ENCODE measurements around the gene MTHFD1L.

The MTHFD1L gene

GRCh38 chr6:150931405-150931804 lies 65.9 kb downstream of the MTHFD1L start:
- no peak for DNase-seq (ENCODE audit: low read depth, low spot score)
- Histone ChIP-seq H3K9me3 (ENCODE audit: control insufficient read depth, insufficient read depth, low read length) (no peaks in the 10 kb centered on the region), H3K4me1 (ENCODE audit: control insufficient read depth, insufficient read depth, low read length) (no peaks in the 10 kb centered on the region), H3K27me3 (ENCODE audit: control insufficient read depth, insufficient read depth, low read length) (no peaks in the 10 kb centered on the region; the same call in 1 of the 2 replicates), H3K27ac (ENCODE audit: low read length) (no peak overlapping the region), H3K36me3 (ENCODE audit: control insufficient read depth, insufficient read depth, low read length) (no peaks in the 10 kb centered on the region; the same call in 1 of the 2 replicates), H3K4me3 (ENCODE audit: low read length) (no peak overlapping the region)
- WGBS (ENCODE audit: insufficient coverage, insufficient read length): no CpG with 5 or more reads among the region's 1 CpG

GRCh38 chr6:150932996-150933395 lies 67.5 kb downstream of the MTHFD1L start:
- H3K36me3 ChIP-seq (ENCODE audit: control insufficient read depth, insufficient read depth, low read length): no peaks in the 10 kb centered on the region; the same call in 1 of the 2 replicates
- WGBS (ENCODE audit: insufficient coverage, insufficient read length): no CpG with 5 or more reads among the region's 3 CpGs

GRCh38 chr6:150934380-150934779 lies 68.9 kb downstream of the MTHFD1L start:
- H3K27ac ChIP-seq (ENCODE audit: low read length): no peak overlapping the region
- no peaks in the 10 kb centered on the region for H3K9me3 ChIP-seq (ENCODE audit: control insufficient read depth, insufficient read depth, low read length)

More at GRCh38 chr6:150932996-150933395, 67.5 kb downstream of the MTHFD1L start:
- H3K4me1 ChIP-seq (ENCODE audit: control insufficient read depth, insufficient read depth, low read length): no peaks in the 10 kb centered on the region
- H3K27ac ChIP-seq (ENCODE audit: low read length): no peak overlapping the region
- no peaks in the 10 kb centered on the region; the same call in 1 of the 2 replicates for H3K27me3 ChIP-seq (ENCODE audit: control insufficient read depth, insufficient read depth, low read length)
- H3K9me3 ChIP-seq (ENCODE audit: control insufficient read depth, insufficient read depth, low read length): no peaks in the 10 kb centered on the region
- DNase-seq (ENCODE audit: low read depth, low spot score): no peak
- no peak overlapping the region for H3K4me3 ChIP-seq (ENCODE audit: low read length)

GRCh38 chr6:150936021-150936555 lies 70.6 kb downstream of the MTHFD1L start:
- Histone ChIP-seq H3K27ac (ENCODE audit: low read length) (no peak overlapping the region), H3K4me3 (ENCODE audit: low read length) (no peak overlapping the region), H3K36me3 (ENCODE audit: control insufficient read depth, insufficient read depth, low read length) (peaks cover 2% of the 10 kb centered on the region; the same call in 1 of the 2 replicates), H3K9me3 (ENCODE audit: control insufficient read depth, insufficient read depth, low read length) (no peaks in the 10 kb centered on the region), H3K27me3 (ENCODE audit: control insufficient read depth, insufficient read depth, low read length) (no peaks in the 10 kb centered on the region; the same call in 1 of the 2 replicates), H3K4me1 (ENCODE audit: control insufficient read depth, insufficient read depth, low read length) (no peaks in the 10 kb centered on the region)
- no CpG with 5 or more reads among the region's 2 CpGs for WGBS (ENCODE audit: insufficient coverage, insufficient read length)
- DNase-seq (ENCODE audit: low read depth, low spot score): no peak

More at GRCh38 chr6:150934380-150934779, 68.9 kb downstream of the MTHFD1L start:
- H3K4me3 ChIP-seq (ENCODE audit: low read length): no peak overlapping the region
- WGBS (ENCODE audit: insufficient coverage, insufficient read length): no CpG with 5 or more reads among the region's 4 CpGs
- no peaks in the 10 kb centered on the region; the same call in 1 of the 2 replicates for H3K27me3 ChIP-seq (ENCODE audit: control insufficient read depth, insufficient read depth, low read length)
- DNase-seq (ENCODE audit: low read depth, low spot score): no peak
- H3K4me1 ChIP-seq (ENCODE audit: control insufficient read depth, insufficient read depth, low read length): no peaks in the 10 kb centered on the region
- H3K36me3 ChIP-seq (ENCODE audit: control insufficient read depth, insufficient read depth, low read length): peaks cover 1% of the 10 kb centered on the region; the same call in 1 of the 2 replicates

GRCh38 chr6:150937132-150937906 lies 71.8 kb downstream of the MTHFD1L start:
- H3K36me3 ChIP-seq (ENCODE audit: control insufficient read depth, insufficient read depth, low read length): peaks cover 2% of the 10 kb centered on the region; the same call in 1 of the 2 replicates
- no peaks in the 10 kb centered on the region for H3K9me3 ChIP-seq (ENCODE audit: control insufficient read depth, insufficient read depth, low read length)
- no peak overlapping the region for H3K27ac ChIP-seq (ENCODE audit: low read length)
- no peaks in the 10 kb centered on the region; the same call in 1 of the 2 replicates for H3K27me3 ChIP-seq (ENCODE audit: control insufficient read depth, insufficient read depth, low read length)
- no peak overlapping the region for H3K4me3 ChIP-seq (ENCODE audit: low read length)
- DNase-seq (ENCODE audit: low read depth, low spot score): no peak
- WGBS (ENCODE audit: insufficient coverage, insufficient read length): no CpG with 5 or more reads among the region's 26 CpGs
- no peaks in the 10 kb centered on the region for H3K4me1 ChIP-seq (ENCODE audit: control insufficient read depth, insufficient read depth, low read length)

GRCh38 chr6:150939399-150939798 lies 73.9 kb downstream of the MTHFD1L start:
- Histone ChIP-seq H3K9me3 (ENCODE audit: control insufficient read depth, insufficient read depth, low read length) (no peaks in the 10 kb centered on the region), H3K36me3 (ENCODE audit: control insufficient read depth, insufficient read depth, low read length) (peaks cover 2% of the 10 kb centered on the region; the same call in 1 of the 2 replicates), H3K27ac (ENCODE audit: low read length) (no peak overlapping the region), H3K4me3 (ENCODE audit: low read length) (no peak overlapping the region; the same call in 1 of the 2 replicates), H3K4me1 (ENCODE audit: control insufficient read depth, insufficient read depth, low read length) (no peaks in the 10 kb centered on the region), H3K27me3 (ENCODE audit: control insufficient read depth, insufficient read depth, low read length) (no peaks in the 10 kb centered on the region)
- no peak for DNase-seq (ENCODE audit: low read depth, low spot score)
- no CpG with 5 or more reads among the region's 5 CpGs for WGBS (ENCODE audit: insufficient coverage, insufficient read length)

- peaks cover 2% of the 10 kb centered on the region; the same call in 1 of the 2 replicates for H3K36me3 ChIP-seq (ENCODE audit: control insufficient read depth, insufficient read depth, low read length)
- H3K4me3 ChIP-seq (ENCODE audit: low read length): no peak overlapping the region
- DNase-seq (ENCODE audit: low read depth, low spot score): no peak
- no CpG with 5 or more reads among the region's 7 CpGs for WGBS (ENCODE audit: insufficient coverage, insufficient read length)
- H3K27me3 ChIP-seq (ENCODE audit: control insufficient read depth, insufficient read depth, low read length): no peaks in the 10 kb centered on the region
- no peaks in the 10 kb centered on the region for H3K4me1 ChIP-seq (ENCODE audit: control insufficient read depth, insufficient read depth, low read length)
- no peaks in the 10 kb centered on the region for H3K9me3 ChIP-seq (ENCODE audit: control insufficient read depth, insufficient read depth, low read length)
- H3K27ac ChIP-seq (ENCODE audit: low read length): no peak overlapping the region
Measured at GRCh38 chr6:150940941-150941340, 75.4 kb downstream of the MTHFD1L start.

- H3K36me3 ChIP-seq (ENCODE audit: control insufficient read depth, insufficient read depth, low read length): peaks cover 7% of the 10 kb centered on the region; the same call in 1 of the 2 replicates
- no peaks in the 10 kb centered on the region for H3K27me3 ChIP-seq (ENCODE audit: control insufficient read depth, insufficient read depth, low read length)
- H3K27ac ChIP-seq (ENCODE audit: low read length): no peak overlapping the region
- DNase-seq (ENCODE audit: low read depth, low spot score): no peak
- H3K4me1 ChIP-seq (ENCODE audit: control insufficient read depth, insufficient read depth, low read length): no peaks in the 10 kb centered on the region
- no peaks in the 10 kb centered on the region for H3K9me3 ChIP-seq (ENCODE audit: control insufficient read depth, insufficient read depth, low read length)
- WGBS (ENCODE audit: insufficient coverage, insufficient read length): no CpG with 5 or more reads among the region's 11 CpGs
- H3K4me3 ChIP-seq (ENCODE audit: low read length): no peak overlapping the region
Measured at GRCh38 chr6:150949526-150949925, 84.0 kb downstream of the MTHFD1L start.

- no CpG with 5 or more reads among the region's 5 CpGs for WGBS (ENCODE audit: insufficient coverage, insufficient read length)
- H3K4me3 ChIP-seq (ENCODE audit: low read length): no peak overlapping the region
- H3K36me3 ChIP-seq (ENCODE audit: control insufficient read depth, insufficient read depth, low read length): peaks cover 7% of the 10 kb centered on the region; the same call in 1 of the 2 replicates
- no peak for DNase-seq (ENCODE audit: low read depth, low spot score)
- no peaks in the 10 kb centered on the region for H3K27me3 ChIP-seq (ENCODE audit: control insufficient read depth, insufficient read depth, low read length)
- H3K27ac ChIP-seq (ENCODE audit: low read length): no peak overlapping the region
- H3K4me1 ChIP-seq (ENCODE audit: control insufficient read depth, insufficient read depth, low read length): no peaks in the 10 kb centered on the region
- H3K9me3 ChIP-seq (ENCODE audit: control insufficient read depth, insufficient read depth, low read length): no peaks in the 10 kb centered on the region
Measured at GRCh38 chr6:150953851-150954250, 88.3 kb downstream of the MTHFD1L start.

GRCh38 chr6:150959166-150959565 lies 93.7 kb downstream of the MTHFD1L start:
- no CpG with 5 or more reads among the region's 4 CpGs for WGBS (ENCODE audit: insufficient coverage, insufficient read length)
- Histone ChIP-seq H3K9me3 (ENCODE audit: control insufficient read depth, insufficient read depth, low read length) (no peaks in the 10 kb centered on the region), H3K36me3 (ENCODE audit: control insufficient read depth, insufficient read depth, low read length) (no peaks in the 10 kb centered on the region; the same call in 1 of the 2 replicates), H3K4me1 (ENCODE audit: control insufficient read depth, insufficient read depth, low read length) (no peaks in the 10 kb centered on the region), H3K27ac (ENCODE audit: low read length) (no peak overlapping the region), H3K27me3 (ENCODE audit: control insufficient read depth, insufficient read depth, low read length) (no peaks in the 10 kb centered on the region), H3K4me3 (ENCODE audit: low read length) (no peak overlapping the region)
- DNase-seq (ENCODE audit: low read depth, low spot score): no peak
